ENCODE measurements around the gene VEGFC. TPM values are rescaled to one million over a fixed set of nuclear protein-coding genes. Genes with fewer than 3 reads are reported as not detected.

Gene VEGFC
- total RNA-seq, 2 donors from 2014 or later, result 5.1 to 20.4 TPM

- peak overlapping the region in 1 of 2 donors; percentile 49 for H3K27ac ChIP-seq
- no peak overlapping the region for H3K4me3 ChIP-seq
- no peaks in the 10 kb centered on the region for H3K9me3 ChIP-seq
- no peak for TF ChIP-seq CTCF (IDR thresholded peaks at IDR 0.05)
- no peaks in the 10 kb centered on the region for H3K27me3 ChIP-seq (replicated peaks; ENCODE audit: insufficient read depth)
- peaks cover 0 to 3% of the 10 kb centered on the region in 2 donors for H3K4me1 ChIP-seq (ENCODE audit: control insufficient read depth in 1 of 2, low read depth in 2 of 2)
- H3K36me3 ChIP-seq, result no peaks in the 10 kb centered on the region
- DNase-seq (ENCODE audit: low spot score), result no peak
- ATAC-seq (ENCODE audit: insufficient number of reproducible peaks, low FRiP score, low read depth), result peak; percentile 52
These were observed 121.2 kb downstream of the VEGFC start for GRCh38 chr4:176671532-176671931.

- no peak for ATAC-seq (ENCODE audit: insufficient number of reproducible peaks, low FRiP score, low read depth)
- DNase-seq (ENCODE audit: low spot score), result no peak
- no peak overlapping the region for H3K4me3 ChIP-seq
- no peak overlapping the region for H3K27ac ChIP-seq
- H3K4me1 ChIP-seq (ENCODE audit: control insufficient read depth in 1 of 2, low read depth in 2 of 2), result peaks cover 0 to 3% of the 10 kb centered on the region in 2 donors
- no peaks in the 10 kb centered on the region for H3K9me3 ChIP-seq
- no peaks in the 10 kb centered on the region for H3K27me3 ChIP-seq (replicated peaks; ENCODE audit: insufficient read depth)
- no peak for TF ChIP-seq CTCF (IDR thresholded peaks at IDR 0.05)
- H3K36me3 ChIP-seq, result no peaks in the 10 kb centered on the region
These were observed 124.4 kb downstream of the VEGFC start for GRCh38 chr4:176668324-176668723.

- Histone ChIP-seq H3K4me3 (no peak overlapping the region), H3K4me1 (ENCODE audit: control insufficient read depth in 1 of 2, low read depth in 2 of 2) (peaks cover 0 to 3% of the 10 kb centered on the region in 2 donors), H3K27ac (no peak overlapping the region), H3K9me3 (no peaks in the 10 kb centered on the region), H3K36me3 (no peaks in the 10 kb centered on the region), H3K27me3 (replicated peaks; ENCODE audit: insufficient read depth) (no peaks in the 10 kb centered on the region)
- no peak for TF ChIP-seq CTCF (IDR thresholded peaks at IDR 0.05)
- DNase-seq (ENCODE audit: low spot score) (no peak), ATAC-seq (ENCODE audit: insufficient number of reproducible peaks, low FRiP score, low read depth) (no peak)
These were observed 127.8 kb downstream of the VEGFC start for GRCh38 chr4:176664964-176665363.

- no peak for TF ChIP-seq CTCF (IDR thresholded peaks at IDR 0.05)
- H3K27ac ChIP-seq, result no peak overlapping the region
- no peaks in the 10 kb centered on the region for H3K4me1 ChIP-seq (ENCODE audit: control insufficient read depth in 1 of 2, low read depth in 2 of 2)
- no peak for ATAC-seq (ENCODE audit: insufficient number of reproducible peaks, low FRiP score, low read depth)
- H3K9me3 ChIP-seq, result no peaks in the 10 kb centered on the region
- no peak for DNase-seq (ENCODE audit: low spot score)
- H3K36me3 ChIP-seq, result no peaks in the 10 kb centered on the region
- no peak overlapping the region for H3K4me3 ChIP-seq
- H3K27me3 ChIP-seq (replicated peaks; ENCODE audit: insufficient read depth), result no peaks in the 10 kb centered on the region
These were observed 132.2 kb downstream of the VEGFC start for GRCh38 chr4:176660561-176660960.

GRCh38 chr4:176656108-176656507, 136.6 kb downstream of the VEGFC start:
- Histone ChIP-seq H3K36me3 (no peaks in the 10 kb centered on the region), H3K9me3 (no peaks in the 10 kb centered on the region), H3K4me3 (no peak overlapping the region), H3K27ac (no peak overlapping the region), H3K27me3 (replicated peaks; ENCODE audit: insufficient read depth) (no peaks in the 10 kb centered on the region), H3K4me1 (ENCODE audit: control insufficient read depth in 1 of 2, low read depth in 2 of 2) (no peaks in the 10 kb centered on the region)
- TF ChIP-seq CTCF (IDR thresholded peaks at IDR 0.05), result no peak
- ATAC-seq (ENCODE audit: insufficient number of reproducible peaks, low FRiP score, low read depth) (no peak), DNase-seq (ENCODE audit: low spot score) (no peak)
